SU-DHL-6 (cell line): Measurements from ENCODE around the gene CFAP410.

Experiments
- H2AFZ ChIP-seq: fragments of 200-600 bp; sonication (generic); 2 replicates; pipeline ENCODE4 v1.6.1; 2014; ENCODE audit warnings: low read depth, mild to moderate bottlenecking, moderate library complexity, mixed read lengths, antibody characterized with exemption, low read length; ENCODE audit not compliant: severe bottlenecking
- H3F3A ChIP-seq: fragments of 200-600 bp; shearing (Covaris generic); 2 replicates; pipeline ENCODE4 v1.6.0; 2016; ENCODE audit warnings: antibody characterized with exemption, mild to moderate bottlenecking; ENCODE audit not compliant: insufficient read depth
- H3K27ac ChIP-seq: fragments of 200-600 bp; sonication (generic); 2 replicates; pipeline ENCODE4 v1.5.1; 2016; ENCODE audit warnings: low read depth, mild to moderate bottlenecking, low read length, moderate library complexity, mixed read lengths
- H3K27me3 ChIP-seq: fragments of 200-600 bp; sonication (generic), shearing (Covaris generic); 2 replicates; pipeline ENCODE4 v1.6.0; 2014; ENCODE audit warnings: mild to moderate bottlenecking, low read length
- H3K36me3 ChIP-seq: fragments of 200-600 bp; sonication (generic); 2 replicates; pipeline ENCODE4 v1.6.1; 2014; ENCODE audit warnings: mild to moderate bottlenecking, low read length, mixed read lengths
- H3K4me2 ChIP-seq: fragments of 300-600, 200-600 bp; shearing (Covaris generic), sonication (generic); 2 replicates; pipeline ENCODE4 v1.6.0; 2014; ENCODE audit warnings: low read length, low read depth, mild to moderate bottlenecking; ENCODE audit not compliant: poor library complexity, severe bottlenecking
- H3K4me3 ChIP-seq: fragments of 200-600 bp; sonication (generic); 2 replicates; pipeline ENCODE4 v1.5.1; 2014; ENCODE audit warnings: antibody characterized with exemption, low read length, mild to moderate bottlenecking, mixed read lengths; ENCODE audit not compliant: insufficient read depth, poor library complexity, severe bottlenecking
- H3K79me2 ChIP-seq: fragments of 200-600 bp; sonication (generic); 2 replicates; pipeline ENCODE4 v1.6.1; 2014; ENCODE audit warnings: mild to moderate bottlenecking, low read length, moderate library complexity; ENCODE audit not compliant: insufficient read depth
- H3K9ac ChIP-seq: fragments of 200-600 bp; sonication (generic); 2 replicates; pipeline ENCODE4 v1.7.0; 2014; ENCODE audit warnings: mild to moderate bottlenecking, low read length
- H3K9me2 ChIP-seq: fragments of 200-600 bp; sonication (generic); replicated peaks from 2 replicates; pipeline ENCODE4 v1.6.1; 2014; ENCODE audit warnings: low read length; ENCODE audit not compliant: insufficient read depth
- H3K9me3 ChIP-seq: fragments of 200-600 bp; sonication (generic); 2 replicates; pipeline ENCODE4 v1.6.1; 2014; ENCODE audit warnings: low read length, mixed read lengths; ENCODE audit not compliant: insufficient read depth
- H4K20me1 ChIP-seq: fragments of 200-600 bp; sonication (generic); 2 replicates; pipeline ENCODE4 v1.6.1; 2014; ENCODE audit warnings: low read depth, mild to moderate bottlenecking, antibody characterized with exemption, low read length, moderate library complexity, mixed read lengths
- EZH2phosphoT487 ChIP-seq: fragments of 200-600 bp; sonication (generic), shearing (Covaris generic); conservative IDR thresholded peaks from 2 replicates; pipeline ENCODE4 v1.6.1; 2018; ENCODE audit warnings: mild to moderate bottlenecking, antibody characterized with exemption, low read length, moderate library complexity, mixed read lengths
- TF ChIP-seq, protein P1 (sequence below): fragments of 200-600 bp; sonication (generic); IDR thresholded peaks from one replicate; pipeline ENCODE4 v1.5.1; 2017; ENCODE audit warnings: antibody characterized with exemption, mild to moderate bottlenecking, low read length, moderate library complexity; ENCODE audit not compliant: insufficient read depth, poor library complexity, severe bottlenecking

Gene CFAP410

DNA sequence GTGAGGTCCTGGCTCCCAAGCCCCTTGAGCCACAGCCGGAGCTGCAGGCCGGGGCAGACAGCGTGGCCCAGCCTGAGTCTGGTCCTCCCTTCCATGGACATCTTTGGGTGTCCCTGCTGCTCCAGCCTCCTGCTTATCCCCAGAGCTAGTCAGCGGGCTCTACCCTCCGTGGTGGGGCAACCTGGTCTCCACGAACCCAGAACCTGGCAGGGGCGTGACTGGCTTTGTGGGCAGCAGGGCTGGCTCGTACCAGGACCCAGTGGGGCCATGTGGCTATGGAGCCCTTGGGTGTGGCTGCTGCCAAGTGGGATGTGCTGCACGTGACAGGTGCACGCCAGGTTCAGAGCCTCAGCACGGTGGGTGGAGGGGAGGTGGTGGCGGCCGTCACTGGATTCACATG, 18.3 kb downstream of the CFAP410 start:
- H3K27ac ChIP-seq = no peak overlapping the region
- H4K20me1 ChIP-seq = no peaks in the 10 kb centered on the region
- no peaks in the 10 kb centered on the region for H3K79me2 ChIP-seq
- H3K9ac ChIP-seq = no peak overlapping the region
- no peak overlapping the region for H3K4me2 ChIP-seq
- no peak overlapping the region for H3K4me3 ChIP-seq
- H3K36me3 ChIP-seq = no peaks in the 10 kb centered on the region
- TF ChIP-seq EZH2phosphoT487 = no peak
- TF ChIP-seq, protein P1, sequence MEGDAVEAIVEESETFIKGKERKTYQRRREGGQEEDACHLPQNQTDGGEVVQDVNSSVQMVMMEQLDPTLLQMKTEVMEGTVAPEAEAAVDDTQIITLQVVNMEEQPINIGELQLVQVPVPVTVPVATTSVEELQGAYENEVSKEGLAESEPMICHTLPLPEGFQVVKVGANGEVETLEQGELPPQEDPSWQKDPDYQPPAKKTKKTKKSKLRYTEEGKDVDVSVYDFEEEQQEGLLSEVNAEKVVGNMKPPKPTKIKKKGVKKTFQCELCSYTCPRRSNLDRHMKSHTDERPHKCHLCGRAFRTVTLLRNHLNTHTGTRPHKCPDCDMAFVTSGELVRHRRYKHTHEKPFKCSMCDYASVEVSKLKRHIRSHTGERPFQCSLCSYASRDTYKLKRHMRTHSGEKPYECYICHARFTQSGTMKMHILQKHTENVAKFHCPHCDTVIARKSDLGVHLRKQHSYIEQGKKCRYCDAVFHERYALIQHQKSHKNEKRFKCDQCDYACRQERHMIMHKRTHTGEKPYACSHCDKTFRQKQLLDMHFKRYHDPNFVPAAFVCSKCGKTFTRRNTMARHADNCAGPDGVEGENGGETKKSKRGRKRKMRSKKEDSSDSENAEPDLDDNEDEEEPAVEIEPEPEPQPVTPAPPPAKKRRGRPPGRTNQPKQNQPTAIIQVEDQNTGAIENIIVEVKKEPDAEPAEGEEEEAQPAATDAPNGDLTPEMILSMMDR = no peak
- no peaks in the 10 kb centered on the region for H3K27me3 ChIP-seq
- no peak overlapping the region for H2AFZ ChIP-seq
- H3K9me3 ChIP-seq = no peaks in the 10 kb centered on the region
- H3F3A ChIP-seq = no peaks in the 10 kb centered on the region
- no peaks in the 10 kb centered on the region for H3K9me2 ChIP-seq

GRCh38 chr21:44319407-44320065, 19.7 kb downstream of the CFAP410 start:
- Histone ChIP-seq H3K9me3 (no peaks in the 10 kb centered on the region), H3K36me3 (no peaks in the 10 kb centered on the region), H3K4me3 (no peak overlapping the region), H3K4me2 (no peak overlapping the region), H3K79me2 (no peaks in the 10 kb centered on the region), H3F3A (no peaks in the 10 kb centered on the region), H3K9ac (no peak overlapping the region), H3K27ac (no peak overlapping the region), H3K9me2 (no peaks in the 10 kb centered on the region), H4K20me1 (no peaks in the 10 kb centered on the region), H3K27me3 (no peaks in the 10 kb centered on the region), H2AFZ (no peak overlapping the region)
- TF ChIP-seq, protein P1 = no peak
- no peak for TF ChIP-seq EZH2phosphoT487

DNA sequence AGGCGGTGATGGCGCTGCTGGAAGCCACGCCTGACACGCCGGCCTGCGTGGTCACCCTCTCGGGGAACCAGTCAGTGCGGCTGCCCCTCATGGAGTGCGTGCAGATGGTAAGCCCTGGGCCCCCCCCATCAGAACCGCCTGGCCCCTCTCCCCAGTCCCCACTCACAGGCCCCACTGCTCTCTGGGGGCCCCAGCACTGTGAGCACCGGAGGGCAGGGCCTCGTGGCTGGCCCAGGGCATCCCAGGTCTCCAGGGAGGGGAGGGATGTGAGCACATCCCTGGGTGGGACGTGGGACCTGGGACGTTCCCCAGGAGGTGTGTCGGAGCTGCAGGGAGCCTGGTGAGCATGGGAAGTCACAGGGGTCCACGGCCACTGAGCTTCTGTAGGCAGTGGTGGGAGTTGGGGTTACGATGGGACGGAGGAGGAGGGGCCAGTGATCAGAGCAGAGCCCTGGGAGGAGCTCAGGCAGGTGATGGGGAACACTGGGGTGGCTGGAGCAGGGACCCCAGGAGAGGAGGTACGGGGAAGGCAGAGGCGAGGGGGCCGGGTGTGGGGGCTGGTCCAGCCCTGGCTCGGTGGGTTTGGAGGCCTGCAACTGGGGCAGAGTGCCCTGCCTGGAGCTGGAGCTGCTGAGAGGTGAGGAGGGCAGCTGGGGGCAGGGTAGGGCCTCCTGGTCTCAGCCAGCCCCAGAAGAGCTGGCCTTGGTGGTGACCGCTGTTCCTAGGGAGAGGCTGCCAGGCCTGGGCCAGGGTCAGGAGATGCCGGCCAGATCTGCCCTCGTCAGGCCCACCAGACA, 20.5 kb downstream of the CFAP410 start:
- Histone ChIP-seq H3K27me3 (no peaks in the 10 kb centered on the region), H3F3A (no peaks in the 10 kb centered on the region), H3K4me3 (no peak overlapping the region), H2AFZ (no peak overlapping the region), H3K36me3 (no peaks in the 10 kb centered on the region), H3K9ac (no peak overlapping the region), H3K4me2 (no peak overlapping the region), H4K20me1 (no peaks in the 10 kb centered on the region), H3K27ac (no peak overlapping the region), H3K9me2 (no peaks in the 10 kb centered on the region), H3K9me3 (no peaks in the 10 kb centered on the region), H3K79me2 (no peaks in the 10 kb centered on the region)
- TF ChIP-seq, protein P1 = no peak
- TF ChIP-seq EZH2phosphoT487 = no peak
